ENCODE results near the gene MYH11.

MYH11 gene

DNA sequence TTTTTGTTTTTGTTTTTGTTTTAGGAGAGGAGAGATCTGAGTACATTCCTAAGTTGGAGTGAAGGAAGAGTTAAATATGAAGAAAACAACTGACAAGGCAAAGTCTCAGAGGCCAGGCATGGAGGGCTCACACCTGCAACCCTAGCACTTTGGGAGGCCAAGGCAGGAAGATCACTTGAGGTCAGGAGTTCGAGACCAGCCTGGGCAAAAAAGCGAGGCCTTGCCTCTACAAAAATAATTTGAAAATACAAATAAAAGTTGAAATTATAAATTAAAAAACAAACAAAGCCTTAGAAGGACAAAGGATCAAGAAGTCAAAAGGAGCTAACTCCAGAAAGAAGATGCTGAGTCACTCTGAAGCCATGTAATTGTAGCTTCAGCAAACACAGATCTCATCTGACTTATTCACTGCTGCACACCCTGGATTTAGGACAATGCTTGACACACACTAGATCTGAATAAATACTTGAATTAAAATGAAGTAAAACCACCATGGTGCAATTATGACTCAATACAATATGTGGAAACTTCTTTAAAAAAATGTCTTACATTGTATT is 22.5 kb upstream of the MYH11 start:
- H3K4me3 ChIP-seq (replicated peaks; ENCODE audit: low read depth, low read length) = no peak overlapping the region
- TF ChIP-seq, protein P1, sequence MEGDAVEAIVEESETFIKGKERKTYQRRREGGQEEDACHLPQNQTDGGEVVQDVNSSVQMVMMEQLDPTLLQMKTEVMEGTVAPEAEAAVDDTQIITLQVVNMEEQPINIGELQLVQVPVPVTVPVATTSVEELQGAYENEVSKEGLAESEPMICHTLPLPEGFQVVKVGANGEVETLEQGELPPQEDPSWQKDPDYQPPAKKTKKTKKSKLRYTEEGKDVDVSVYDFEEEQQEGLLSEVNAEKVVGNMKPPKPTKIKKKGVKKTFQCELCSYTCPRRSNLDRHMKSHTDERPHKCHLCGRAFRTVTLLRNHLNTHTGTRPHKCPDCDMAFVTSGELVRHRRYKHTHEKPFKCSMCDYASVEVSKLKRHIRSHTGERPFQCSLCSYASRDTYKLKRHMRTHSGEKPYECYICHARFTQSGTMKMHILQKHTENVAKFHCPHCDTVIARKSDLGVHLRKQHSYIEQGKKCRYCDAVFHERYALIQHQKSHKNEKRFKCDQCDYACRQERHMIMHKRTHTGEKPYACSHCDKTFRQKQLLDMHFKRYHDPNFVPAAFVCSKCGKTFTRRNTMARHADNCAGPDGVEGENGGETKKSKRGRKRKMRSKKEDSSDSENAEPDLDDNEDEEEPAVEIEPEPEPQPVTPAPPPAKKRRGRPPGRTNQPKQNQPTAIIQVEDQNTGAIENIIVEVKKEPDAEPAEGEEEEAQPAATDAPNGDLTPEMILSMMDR (IDR thresholded peaks at IDR 0.05; ENCODE audit: low read depth, low read length, missing control alignments) = no peak
- peak; percentile 25 for DNase-seq (ENCODE audit: extremely low read depth, low read depth)

DNA sequence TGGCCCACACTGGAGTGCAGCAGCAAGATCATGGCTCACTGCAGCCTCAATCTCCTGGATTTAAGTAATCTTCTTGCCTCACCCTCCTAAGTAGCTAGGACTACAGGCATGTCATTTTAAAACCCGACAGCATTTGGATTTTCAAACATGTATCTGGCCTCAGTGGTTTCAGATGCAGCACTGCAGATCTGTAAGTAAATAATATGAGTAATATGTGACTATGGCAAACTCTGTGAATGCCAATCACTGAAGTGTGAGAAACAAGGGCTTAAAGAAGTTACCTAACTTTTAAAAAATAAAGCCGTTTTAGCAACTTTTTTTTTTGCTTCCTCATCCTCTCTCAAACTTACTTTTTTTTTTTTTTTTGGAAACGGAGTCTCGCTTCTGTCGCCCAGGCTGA is 19.7 kb upstream of the MYH11 start:
- DNase-seq (ENCODE audit: extremely low read depth, low read depth) = no peak
- TF ChIP-seq, protein P1 (IDR thresholded peaks at IDR 0.05; ENCODE audit: low read depth, low read length, missing control alignments) = no peak
- no peak overlapping the region for H3K4me3 ChIP-seq (replicated peaks; ENCODE audit: low read depth, low read length)

DNA sequence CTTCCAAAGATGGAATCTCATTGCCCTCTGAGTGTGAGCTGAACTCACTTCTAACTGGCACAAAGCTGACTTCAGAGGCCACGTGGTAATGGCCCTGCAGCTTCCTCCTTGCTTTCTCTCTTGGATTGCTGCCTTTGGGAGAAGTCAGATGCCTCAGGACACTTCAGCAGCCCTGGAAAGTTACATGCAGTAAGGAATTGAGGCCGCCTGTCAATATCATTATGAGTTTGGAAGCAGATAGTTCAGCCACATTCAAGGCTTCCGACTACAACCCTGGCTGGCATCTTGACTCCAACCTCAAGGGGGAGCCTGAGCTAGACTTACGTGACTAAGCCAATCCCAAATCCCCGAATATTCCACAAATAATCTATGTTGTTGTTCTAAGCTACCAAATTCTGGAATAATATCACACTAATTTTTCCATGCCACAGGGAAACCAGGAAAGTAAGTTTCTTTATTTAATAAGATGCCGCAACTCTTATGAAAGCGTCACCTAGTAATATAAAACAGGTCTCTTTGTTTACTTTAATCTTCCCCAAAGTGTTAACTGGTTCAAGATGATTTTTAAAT is 18.0 kb upstream of the MYH11 start:
- no peak overlapping the region for H3K4me3 ChIP-seq (replicated peaks; ENCODE audit: low read depth, low read length)
- TF ChIP-seq, protein P1 (IDR thresholded peaks at IDR 0.05; ENCODE audit: low read depth, low read length, missing control alignments) = peak; percentile 86
- peak; percentile 49 for DNase-seq (ENCODE audit: extremely low read depth, low read depth)

DNA sequence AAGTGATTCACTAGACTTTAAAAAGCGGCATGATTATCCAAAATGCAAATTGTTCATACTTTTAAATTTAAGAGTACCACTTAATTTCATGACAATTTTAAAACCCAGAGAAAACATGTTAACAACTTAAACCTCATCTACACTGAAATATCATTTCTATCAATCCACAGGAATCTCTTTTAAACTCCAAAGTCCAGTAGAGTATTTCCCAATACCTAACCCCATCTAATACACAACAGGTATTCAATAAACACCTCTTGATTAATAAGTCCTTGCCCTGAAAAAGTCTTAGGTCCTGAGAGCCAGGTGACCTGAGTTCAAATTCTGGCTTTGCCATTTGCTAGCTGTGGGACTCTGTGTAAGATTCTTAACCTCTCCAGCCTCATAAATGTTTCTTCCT is 16.9 kb upstream of the MYH11 start:
- no peak overlapping the region for H3K4me3 ChIP-seq (replicated peaks; ENCODE audit: low read depth, low read length)
- TF ChIP-seq, protein P1 (IDR thresholded peaks at IDR 0.05; ENCODE audit: low read depth, low read length, missing control alignments) = no peak
- DNase-seq (ENCODE audit: extremely low read depth, low read depth) = no peak

DNA sequence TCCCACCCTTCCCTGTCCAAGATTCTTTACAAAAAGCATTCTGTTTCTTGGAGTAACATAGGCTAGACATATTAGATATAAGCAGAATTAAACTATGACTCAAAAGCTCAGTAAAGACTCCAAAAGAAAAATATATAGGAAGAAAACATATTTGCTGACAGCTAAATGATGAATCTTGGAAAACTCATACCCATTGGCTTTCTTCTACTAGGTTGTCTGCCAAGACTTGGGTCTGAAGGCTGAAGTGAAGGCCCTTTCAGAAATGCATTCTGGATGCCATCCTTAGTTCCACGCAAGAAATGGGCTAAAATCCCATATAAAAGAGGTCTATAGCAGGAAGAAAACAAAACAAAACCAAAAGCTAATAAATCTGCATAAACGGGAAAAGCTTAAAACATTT is 16.5 kb upstream of the MYH11 start:
- DNase-seq (ENCODE audit: extremely low read depth, low read depth) = no peak
- TF ChIP-seq, protein P1 (IDR thresholded peaks at IDR 0.05; ENCODE audit: low read depth, low read length, missing control alignments) = no peak
- H3K4me3 ChIP-seq (replicated peaks; ENCODE audit: low read depth, low read length) = no peak overlapping the region

DNA sequence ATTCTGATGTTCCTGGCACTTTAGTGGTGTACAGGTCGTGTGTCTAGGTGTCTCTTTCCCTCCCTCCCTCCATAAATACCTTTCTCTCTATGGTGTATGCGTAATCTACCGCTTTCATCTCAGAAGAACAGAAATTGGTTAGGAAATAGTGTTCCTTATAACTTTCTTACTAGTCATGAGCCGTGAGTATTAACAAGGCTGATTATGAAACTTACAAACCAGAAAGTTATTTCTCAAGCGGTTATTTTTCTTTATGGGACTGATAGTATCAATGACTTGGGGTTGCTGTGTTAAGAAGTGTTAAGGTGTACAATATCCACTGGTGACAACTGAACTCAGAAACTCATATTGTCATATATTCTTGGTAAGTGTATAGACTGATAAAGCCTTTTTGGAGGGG is 13.2 kb upstream of the MYH11 start:
- H3K4me3 ChIP-seq (replicated peaks; ENCODE audit: low read depth, low read length) = no peak overlapping the region
- TF ChIP-seq, protein P1 (IDR thresholded peaks at IDR 0.05; ENCODE audit: low read depth, low read length, missing control alignments) = no peak
- no peak for DNase-seq (ENCODE audit: extremely low read depth, low read depth)

DNA sequence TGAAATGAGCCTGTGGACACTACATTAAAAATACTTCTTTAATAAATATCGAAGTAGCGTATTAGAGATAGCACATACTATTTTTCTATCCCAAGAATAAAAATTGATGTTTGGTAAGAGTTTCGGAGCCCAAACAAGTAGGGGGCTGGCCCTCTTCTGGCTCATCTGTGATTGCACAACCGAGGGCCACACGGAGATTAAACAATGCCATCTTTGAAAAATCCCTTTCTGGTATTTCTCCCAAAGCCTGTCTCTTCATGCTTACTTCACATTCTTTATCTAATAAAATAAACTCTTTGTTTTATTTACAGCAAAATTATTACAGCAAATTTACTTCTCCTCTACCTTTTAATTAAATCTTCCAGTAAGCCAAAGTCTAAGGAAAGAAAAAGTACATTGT is 9.6 kb upstream of the MYH11 start:
- TF ChIP-seq, protein P1 (IDR thresholded peaks at IDR 0.05; ENCODE audit: low read depth, low read length, missing control alignments) = no peak
- no peak for DNase-seq (ENCODE audit: extremely low read depth, low read depth)
- H3K4me3 ChIP-seq (replicated peaks; ENCODE audit: low read depth, low read length) = no peak overlapping the region

Data from HFF-Myc (cell line).